ENCODE results near the gene BIRC2. TPM values are rescaled to one million over a fixed set of nuclear protein-coding genes. Genes with fewer than 3 reads are reported as not detected.

Gene BIRC2
- total RNA-seq, 1 experiment from 2014 or later = 28.2 TPM

DNA sequence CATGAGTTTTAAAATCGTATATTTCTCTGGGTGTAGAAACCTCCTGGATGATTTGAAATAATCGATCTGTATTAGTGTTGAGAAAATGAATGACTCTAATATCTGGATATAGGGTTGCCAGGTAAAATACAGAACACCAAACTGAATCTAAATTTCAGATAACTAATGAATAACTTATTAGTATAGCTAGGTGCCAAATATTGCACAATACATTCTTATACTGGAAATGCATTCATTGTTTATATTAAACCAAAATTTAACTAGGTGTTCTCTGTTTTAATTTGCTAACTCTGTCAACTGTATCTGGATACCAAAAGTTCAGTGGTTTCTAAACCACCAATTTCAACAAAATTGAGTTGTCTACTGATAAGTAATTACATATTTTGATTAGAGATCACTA lies 32.2 kb upstream of the BIRC2 start:
- no peak for DNase-seq
- no peaks in the 10 kb centered on the region for H4K20me1 ChIP-seq (ENCODE audit: control insufficient read depth, insufficient read depth, insufficient read length)
- no peak overlapping the region for H2BK5ac ChIP-seq (ENCODE audit: insufficient read length, low read length)
- no peak overlapping the region for H3K4ac ChIP-seq (ENCODE audit: low read depth, low read length)
- H3K27ac ChIP-seq (ENCODE audit: insufficient read length, low read depth, low read length) = no peak overlapping the region
- no peaks in the 10 kb centered on the region; the same call in 1 of the 2 replicates for H3K27me3 ChIP-seq (ENCODE audit: insufficient read depth, low read length)
- no peak overlapping the region for H3K18ac ChIP-seq (ENCODE audit: insufficient read length, low read depth, low read length)
- H3K23me2 ChIP-seq (ENCODE audit: insufficient read length, low read depth, low read length, poor library complexity, severe bottlenecking) = peaks cover 8% of the 10 kb centered on the region
- H3K9me3 ChIP-seq (ENCODE audit: control insufficient read depth, low read depth, low read length) = no peaks in the 10 kb centered on the region
- no peak overlapping the region for H2BK20ac ChIP-seq (ENCODE audit: low read depth, low read length, poor library complexity, severe bottlenecking)
- H3K79me2 ChIP-seq (ENCODE audit: insufficient read depth, low read length) = no peaks in the 10 kb centered on the region
- no peak overlapping the region for H3K9ac ChIP-seq (ENCODE audit: extremely low read depth, insufficient read length, low read length)
- no peak overlapping the region for H2BK120ac ChIP-seq (ENCODE audit: low read depth, low read length, poor library complexity, severe bottlenecking)
- H2BK15ac ChIP-seq (ENCODE audit: low read depth, low read length) = no peak overlapping the region
- Mint-ChIP-seq H3K27me3 (ENCODE audit: low read depth) (peaks cover 27% of the 10 kb centered on the region), H3K9me3 (no peaks in the 10 kb centered on the region), H3K4me3 (no peak overlapping the region), H3K4me1 (peaks cover 6 to 9% of the 10 kb centered on the region in 2 experiments; a peak in 3 of 4 replicates), H3K27ac (no peak overlapping the region), H3K36me3 (ENCODE audit: insufficient read depth in 1 of 3, low read depth in 3 of 3) (no peaks in the 10 kb centered on the region)
- H2AK5ac ChIP-seq (ENCODE audit: insufficient read length, low read length) = no peak overlapping the region
- H2BK12ac ChIP-seq (ENCODE audit: insufficient read length, low read depth, low read length) = no peak overlapping the region
- H4K8ac ChIP-seq (replicated peaks; ENCODE audit: insufficient read length, low read depth, low read length) = no peak overlapping the region
- no peak overlapping the region for H3K4me2 ChIP-seq (ENCODE audit: insufficient read depth, insufficient read length, low read length)
- H3T11ph ChIP-seq (ENCODE audit: low read length) = no peak overlapping the region
- no CpG with 5 or more reads among the region's 2 CpGs for WGBS (ENCODE audit: extremely low coverage, insufficient read length, low lambda C conversion rate)
- no peaks in the 10 kb centered on the region for H3K79me1 ChIP-seq (ENCODE audit: insufficient read depth, low read depth, low read length, poor library complexity, severe bottlenecking)
- H4K5ac ChIP-seq (ENCODE audit: insufficient read length, low read depth, low read length) = no peak overlapping the region
- H2AFZ ChIP-seq (ENCODE audit: low read length) = no peak overlapping the region
- H3K23ac ChIP-seq (ENCODE audit: insufficient read length, low read depth, low read length) = no peak overlapping the region
- H4K91ac ChIP-seq (ENCODE audit: insufficient read length, low read depth, low read length) = no peak overlapping the region
- no peak overlapping the region for H3K14ac ChIP-seq (ENCODE audit: insufficient read depth, low read length)
- peaks cover 2% of the 10 kb centered on the region; the same call in 1 of the 2 replicates for H3K4me1 ChIP-seq (ENCODE audit: insufficient read depth, low read length)
- H3K56ac ChIP-seq (ENCODE audit: insufficient read length, low read depth, low read length) = no peak overlapping the region
- TF ChIP-seq, protein P1, sequence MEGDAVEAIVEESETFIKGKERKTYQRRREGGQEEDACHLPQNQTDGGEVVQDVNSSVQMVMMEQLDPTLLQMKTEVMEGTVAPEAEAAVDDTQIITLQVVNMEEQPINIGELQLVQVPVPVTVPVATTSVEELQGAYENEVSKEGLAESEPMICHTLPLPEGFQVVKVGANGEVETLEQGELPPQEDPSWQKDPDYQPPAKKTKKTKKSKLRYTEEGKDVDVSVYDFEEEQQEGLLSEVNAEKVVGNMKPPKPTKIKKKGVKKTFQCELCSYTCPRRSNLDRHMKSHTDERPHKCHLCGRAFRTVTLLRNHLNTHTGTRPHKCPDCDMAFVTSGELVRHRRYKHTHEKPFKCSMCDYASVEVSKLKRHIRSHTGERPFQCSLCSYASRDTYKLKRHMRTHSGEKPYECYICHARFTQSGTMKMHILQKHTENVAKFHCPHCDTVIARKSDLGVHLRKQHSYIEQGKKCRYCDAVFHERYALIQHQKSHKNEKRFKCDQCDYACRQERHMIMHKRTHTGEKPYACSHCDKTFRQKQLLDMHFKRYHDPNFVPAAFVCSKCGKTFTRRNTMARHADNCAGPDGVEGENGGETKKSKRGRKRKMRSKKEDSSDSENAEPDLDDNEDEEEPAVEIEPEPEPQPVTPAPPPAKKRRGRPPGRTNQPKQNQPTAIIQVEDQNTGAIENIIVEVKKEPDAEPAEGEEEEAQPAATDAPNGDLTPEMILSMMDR (conservative IDR thresholded peaks at IDR 0.05) = no peak
